Measurements from ENCODE around the gene NUPR2.
"Not testable (repeated sequence)": the region's sequence is repeated elsewhere in the genome, so short reads cannot be mapped to it uniquely, and the experiment has no call there.

- TF ChIP-seq, protein P1, sequence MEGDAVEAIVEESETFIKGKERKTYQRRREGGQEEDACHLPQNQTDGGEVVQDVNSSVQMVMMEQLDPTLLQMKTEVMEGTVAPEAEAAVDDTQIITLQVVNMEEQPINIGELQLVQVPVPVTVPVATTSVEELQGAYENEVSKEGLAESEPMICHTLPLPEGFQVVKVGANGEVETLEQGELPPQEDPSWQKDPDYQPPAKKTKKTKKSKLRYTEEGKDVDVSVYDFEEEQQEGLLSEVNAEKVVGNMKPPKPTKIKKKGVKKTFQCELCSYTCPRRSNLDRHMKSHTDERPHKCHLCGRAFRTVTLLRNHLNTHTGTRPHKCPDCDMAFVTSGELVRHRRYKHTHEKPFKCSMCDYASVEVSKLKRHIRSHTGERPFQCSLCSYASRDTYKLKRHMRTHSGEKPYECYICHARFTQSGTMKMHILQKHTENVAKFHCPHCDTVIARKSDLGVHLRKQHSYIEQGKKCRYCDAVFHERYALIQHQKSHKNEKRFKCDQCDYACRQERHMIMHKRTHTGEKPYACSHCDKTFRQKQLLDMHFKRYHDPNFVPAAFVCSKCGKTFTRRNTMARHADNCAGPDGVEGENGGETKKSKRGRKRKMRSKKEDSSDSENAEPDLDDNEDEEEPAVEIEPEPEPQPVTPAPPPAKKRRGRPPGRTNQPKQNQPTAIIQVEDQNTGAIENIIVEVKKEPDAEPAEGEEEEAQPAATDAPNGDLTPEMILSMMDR (IDR thresholded peaks at IDR 0.05; ENCODE audit: low read depth, low read length), result not testable (repeated sequence)
- TF ChIP-seq EZH2phosphoT487 (IDR thresholded peaks at IDR 0.05; ENCODE audit: low read depth), result not testable (repeated sequence)
Measured at GRCh38 chr7:56092388-56092787, 23.8 kb downstream of the NUPR2 start.

Data from OCI-LY3 (cell line).